Islet precursor cell (in vitro differentiated cells): ENCODE data around the gene COQ8A.

Experiments
- DNase-seq: peaks from one replicate; pipeline ENCODE4 v3.0.0-alpha.2; 2018

COQ8A gene

GRCh38 chr1:226974544-226975258, 34.6 kb downstream of the COQ8A start:
- DNase-seq, result peak; percentile 46

GRCh38 chr1:226975259-226976250, 35.5 kb downstream of the COQ8A start:
- DNase-seq, result peak; percentile 32

GRCh38 chr1:226976276-226976977, 36.3 kb downstream of the COQ8A start:
- peak; percentile 15 for DNase-seq

- peak; percentile 47 for DNase-seq
Measured at GRCh38 chr1:226976978-226977642, 37.0 kb downstream of the COQ8A start.

GRCh38 chr1:226977643-226978431, 37.7 kb downstream of the COQ8A start:
- DNase-seq, result peak; percentile 19

GRCh38 chr1:226978432-226979114, 38.5 kb downstream of the COQ8A start:
- DNase-seq, result no peak

- DNase-seq, result no peak
Measured at GRCh38 chr1:226979115-226979516, 39.0 kb downstream of the COQ8A start.

GRCh38 chr1:226979517-226980121, 39.5 kb downstream of the COQ8A start:
- no peak for DNase-seq

- DNase-seq, result no peak
Measured at GRCh38 chr1:226980122-226980560, 40.0 kb downstream of the COQ8A start.

GRCh38 chr1:226980565-226981385, 40.7 kb downstream of the COQ8A start:
- DNase-seq, result no peak

- DNase-seq, result no peak
Measured at GRCh38 chr1:226981386-226981817, 41.3 kb downstream of the COQ8A start.

- DNase-seq, result no peak
Measured at GRCh38 chr1:226981838-226982237, 41.7 kb downstream of the COQ8A start.

GRCh38 chr1:226982451-226983177, 42.5 kb downstream of the COQ8A start:
- no peak for DNase-seq

- no peak for DNase-seq
Measured at GRCh38 chr1:226983247-226983991, 43.3 kb downstream of the COQ8A start.

GRCh38 chr1:226983992-226984364, 43.9 kb downstream of the COQ8A start:
- DNase-seq, result no peak

- DNase-seq, result no peak
Measured at GRCh38 chr1:226984521-226985238, 44.6 kb downstream of the COQ8A start.

- no peak for DNase-seq
Measured at GRCh38 chr1:226985239-226985838, 45.2 kb downstream of the COQ8A start.
